Frontal cortex (tissue), 4 donors: ENCODE results near the gene ITPR3. TPM values are rescaled to one million over a fixed set of nuclear protein-coding genes. Genes with fewer than 3 reads are reported as not detected.
A peak's percentile ranks its signal among the peaks of the same experiment; 100 is the strongest.

Source experiments
- DNase-seq, 2 donors: peaks; one replicate each; pipeline ENCODE4 v3.0.0; 2012; ENCODE audit warnings: low spot score in 2 of 2
- FAIRE-seq: peaks from 2 replicates; lab custom pipeline; 2012; peaks lifted over from hg19 to GRCh38; lab: Jason Lieb, UNC
- total RNA-seq: library from RNA; depleted of rRNA; stranded (reverse); fragments of >200 nt; gene quantifications from one replicate; pipeline ENCODE4 v1.2.3, GENCODE V29; 2014
- donor health status: control.
- donor health status: control.
- donor health status: control.

Gene ITPR3
- total RNA-seq = 1.2 TPM

- FAIRE-seq (no peak), DNase-seq (peak; percentile 58 to 65)
These were observed at the start of gene ITPR3 for GRCh38 chr6:33620856-33621710. TSS of gene ITPR3 (plus strand) at chr6:33621322. CDS start at chr6:33621603, 281 bp downstream.

GRCh38 chr6:33571637-33572316, 49.3 kb upstream of the ITPR3 start:
- DNase-seq (no peak), FAIRE-seq (no peak)

GRCh38 chr6:33575211-33575610, 45.9 kb upstream of the ITPR3 start:
- DNase-seq = no peak
- no peak for FAIRE-seq

- DNase-seq = no peak
- no peak for FAIRE-seq
These were observed 44.5 kb upstream of the ITPR3 start for GRCh38 chr6:33576668-33577067.

- DNase-seq (peak in 1 of 2 donors; percentile 53), FAIRE-seq (no peak)
These were observed 44.0 kb upstream of the ITPR3 start for GRCh38 chr6:33577106-33577535.

- no peak for FAIRE-seq
- no peak for DNase-seq
These were observed 43.4 kb upstream of the ITPR3 start for GRCh38 chr6:33577718-33578117.

GRCh38 chr6:33578164-33578563, 43.0 kb upstream of the ITPR3 start:
- DNase-seq (no peak), FAIRE-seq (no peak)

- no peak for DNase-seq
These were observed 42.5 kb upstream of the ITPR3 start for GRCh38 chr6:33578588-33579011.

GRCh38 chr6:33579828-33580714, 41.1 kb upstream of the ITPR3 start, which contains the start of gene BAK1:
TSS of gene BAK1 (minus strand) at chr6:33580276. CDS start at chr6:33577604, 2,672 bp downstream.
- DNase-seq (peak; percentile 85 to 98), FAIRE-seq (no peak)

More at GRCh38 chr6:33578588-33579011, 42.5 kb upstream of the ITPR3 start:
- FAIRE-seq = no peak

- FAIRE-seq (no peak), DNase-seq (no peak)
These were observed 39.9 kb upstream of the ITPR3 start for GRCh38 chr6:33581186-33581585.

GRCh38 chr6:33583591-33584155, 37.4 kb upstream of the ITPR3 start:
- FAIRE-seq (no peak), DNase-seq (no peak)

GRCh38 chr6:33584700-33585402, 36.3 kb upstream of the ITPR3 start:
- no peak for DNase-seq
- no peak for FAIRE-seq

- DNase-seq = peak; percentile 58 to 84
- FAIRE-seq = no peak
These were observed 35.6 kb upstream of the ITPR3 start for GRCh38 chr6:33585403-33586107.

- FAIRE-seq = no peak
These were observed 34.9 kb upstream of the ITPR3 start for GRCh38 chr6:33586108-33586640.

GRCh38 chr6:33587529-33587928, 33.6 kb upstream of the ITPR3 start:
- DNase-seq (no peak), FAIRE-seq (no peak)

More at GRCh38 chr6:33586108-33586640, 34.9 kb upstream of the ITPR3 start:
- DNase-seq = no peak

GRCh38 chr6:33588894-33589293, 32.2 kb upstream of the ITPR3 start:
- DNase-seq (no peak), FAIRE-seq (no peak)

GRCh38 chr6:33589392-33589730, 31.8 kb upstream of the ITPR3 start:
- FAIRE-seq (no peak), DNase-seq (no peak)
